NCI-H1105 (cell line): Measurements from ENCODE around the gene CLEC11A.
"Not testable (repeated sequence)": the region's sequence is repeated elsewhere in the genome, so short reads cannot be mapped to it uniquely, and the experiment has no call there.

ENCODE experiments used
- DNase-seq: peaks from one replicate; lab custom pipeline; 2025; lab: John Stamatoyannopoulos, UW

The CLEC11A gene

DNA sequence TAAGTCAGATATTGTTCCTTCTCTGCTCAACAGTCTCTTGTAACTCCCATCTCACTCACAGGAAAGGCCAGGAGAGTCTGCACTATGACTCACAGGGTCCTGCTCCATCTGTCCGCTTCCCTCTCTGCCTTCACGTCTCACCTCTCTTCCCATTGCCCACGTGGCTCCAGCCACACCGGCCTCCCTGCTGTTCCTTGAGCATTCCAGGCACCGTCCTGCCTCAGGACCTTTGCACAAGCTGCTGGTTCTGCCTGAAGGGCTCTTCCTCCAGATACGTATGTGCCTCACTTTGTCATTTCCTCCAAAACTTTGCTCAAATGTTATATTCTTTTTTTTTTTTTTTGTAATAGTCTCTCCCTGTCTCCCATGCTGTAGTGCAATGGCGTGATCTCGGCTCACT, 33.1 kb downstream of the CLEC11A start:
- DNase-seq = not testable (repeated sequence)

DNA sequence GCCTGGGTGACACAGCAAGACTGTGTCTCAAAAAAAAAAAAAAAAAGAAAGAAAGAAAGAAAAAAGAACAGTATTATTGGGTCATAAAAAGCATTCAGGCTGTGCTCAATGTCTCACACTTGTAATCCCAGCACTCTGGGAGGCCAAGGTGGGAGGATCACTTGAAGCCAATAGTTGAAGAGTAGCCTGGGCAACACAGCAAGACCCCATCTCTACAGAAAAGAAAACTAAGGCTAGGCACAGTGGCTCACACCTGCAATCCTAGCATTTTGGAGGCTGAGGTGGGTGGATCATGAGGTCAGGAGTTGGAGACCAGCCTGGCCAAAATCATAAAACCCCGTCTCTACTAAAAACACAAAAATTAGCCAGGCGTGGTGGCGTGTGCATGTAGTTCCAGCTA, 34.5 kb downstream of the CLEC11A start:
- not testable (repeated sequence) for DNase-seq

DNA sequence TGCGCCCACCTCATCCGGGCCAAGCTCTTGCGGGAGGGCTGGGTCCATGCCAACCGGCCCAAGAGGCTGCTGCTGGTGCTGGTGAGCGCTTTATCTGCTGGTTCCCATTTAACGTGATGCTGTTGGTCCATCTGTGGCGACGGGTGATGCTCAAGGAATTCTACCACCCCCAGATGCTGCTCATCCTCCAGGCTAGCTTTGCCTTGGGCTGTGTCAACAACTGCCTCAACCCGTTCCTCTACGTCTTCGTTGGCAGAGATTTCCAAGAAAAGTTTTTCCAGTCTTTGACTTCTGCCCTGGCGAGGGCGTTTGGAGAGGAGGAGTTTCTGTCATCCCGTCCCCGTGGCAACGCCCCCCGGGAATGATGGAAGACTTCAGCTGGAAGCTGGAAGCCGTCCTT, 35.9 kb downstream of the CLEC11A start:
- not testable (repeated sequence) for DNase-seq

DNA sequence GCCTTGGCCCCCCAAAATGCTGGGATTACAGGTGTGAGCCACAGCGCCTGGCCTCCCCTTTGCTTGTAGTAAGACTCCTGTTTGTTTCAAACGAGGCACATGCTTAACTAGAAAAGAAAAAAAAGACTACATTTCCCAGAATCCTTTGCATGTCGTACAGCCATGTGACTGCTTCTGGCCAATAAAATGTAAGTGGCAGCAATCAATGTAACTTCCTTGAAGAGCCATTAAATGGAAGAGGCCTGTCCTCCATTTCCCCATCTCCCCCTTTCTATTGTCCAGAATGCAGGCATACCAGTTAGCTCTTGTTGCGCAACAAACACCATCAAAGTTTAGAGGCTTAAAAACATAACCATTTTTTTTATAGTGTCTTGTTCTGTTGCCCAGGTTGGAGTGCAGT, 36.7 kb downstream of the CLEC11A start:
- DNase-seq = no peak

DNA sequence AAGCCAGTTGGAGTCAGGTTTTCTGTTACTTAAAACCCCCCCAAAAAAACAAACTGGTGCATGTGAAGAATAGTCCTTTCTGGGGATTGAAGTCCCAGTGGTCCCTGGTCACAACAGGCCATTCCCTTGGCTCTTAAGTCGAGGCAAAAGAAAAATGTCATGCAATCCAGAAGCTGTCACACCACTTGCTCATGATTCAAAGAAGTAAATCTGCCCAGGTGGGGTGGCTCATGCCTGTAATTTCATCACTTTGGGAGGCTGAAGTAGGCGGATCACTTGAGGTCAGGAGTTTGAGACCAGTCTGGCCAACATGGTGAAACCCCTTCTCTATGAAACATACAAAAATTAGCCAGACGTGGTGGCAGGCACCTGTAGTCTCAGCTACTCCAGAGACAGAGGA, 38.3 kb downstream of the CLEC11A start:
- DNase-seq = not testable (repeated sequence)

DNA sequence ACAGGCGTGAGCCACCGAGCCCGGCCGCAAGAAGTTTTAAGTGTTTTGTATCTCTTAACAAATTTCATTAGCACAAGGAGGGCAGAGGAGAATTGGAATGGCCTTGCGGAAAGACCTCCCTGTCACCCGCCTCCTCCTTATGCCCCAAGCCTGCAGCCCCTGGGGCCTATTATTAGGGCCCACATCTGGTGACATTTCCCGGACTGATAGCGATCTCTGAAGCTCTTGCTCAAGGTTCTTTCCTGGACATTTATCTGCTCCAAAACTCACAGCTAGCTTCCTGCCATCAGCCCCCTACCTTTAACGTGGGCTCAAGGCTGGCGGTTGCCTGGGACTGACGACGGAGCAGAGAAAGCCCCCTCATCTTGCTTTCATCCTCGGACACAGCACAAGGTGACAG, 40.4 kb downstream of the CLEC11A start:
- not testable (repeated sequence) for DNase-seq

DNA sequence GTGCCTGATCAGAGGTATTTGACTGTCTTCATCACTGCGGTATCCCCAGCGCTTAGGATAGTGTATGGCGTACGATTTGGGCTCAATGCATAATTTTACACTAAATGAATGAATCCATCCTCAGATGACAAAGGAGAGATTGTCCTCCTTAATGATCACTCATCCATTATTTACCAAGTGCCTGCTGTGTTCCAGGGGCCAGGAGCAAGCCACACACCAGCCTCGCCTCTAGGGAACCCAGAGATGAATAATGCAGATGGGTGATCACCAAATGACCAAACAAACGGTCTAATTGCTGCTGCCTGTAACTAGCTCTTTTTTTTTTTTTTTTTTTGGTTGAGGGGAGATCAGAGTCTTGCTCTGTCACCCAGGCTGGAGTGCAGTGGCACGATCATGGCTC, 41.2 kb downstream of the CLEC11A start:
- no peak for DNase-seq

DNA sequence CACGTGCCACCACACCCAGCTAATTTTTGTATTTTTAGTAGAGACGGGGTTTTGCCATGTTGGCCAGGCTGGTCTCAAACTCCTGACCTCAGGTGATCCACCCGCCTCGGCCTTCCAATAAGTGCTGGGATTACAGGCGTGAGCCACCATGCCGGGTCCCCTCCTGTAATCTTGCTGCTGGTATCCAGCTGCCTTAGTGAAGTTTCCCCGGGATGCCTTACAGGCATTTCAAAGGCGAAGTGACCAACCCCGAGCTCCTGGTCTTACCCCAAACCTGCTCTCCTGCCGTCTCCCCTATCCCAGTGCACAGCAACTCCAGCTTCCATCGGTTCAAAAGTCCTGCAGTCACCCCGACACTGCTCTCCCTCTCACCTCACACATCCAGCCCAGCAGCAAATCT, 43.6 kb downstream of the CLEC11A start:
- DNase-seq = not testable (repeated sequence)

DNA sequence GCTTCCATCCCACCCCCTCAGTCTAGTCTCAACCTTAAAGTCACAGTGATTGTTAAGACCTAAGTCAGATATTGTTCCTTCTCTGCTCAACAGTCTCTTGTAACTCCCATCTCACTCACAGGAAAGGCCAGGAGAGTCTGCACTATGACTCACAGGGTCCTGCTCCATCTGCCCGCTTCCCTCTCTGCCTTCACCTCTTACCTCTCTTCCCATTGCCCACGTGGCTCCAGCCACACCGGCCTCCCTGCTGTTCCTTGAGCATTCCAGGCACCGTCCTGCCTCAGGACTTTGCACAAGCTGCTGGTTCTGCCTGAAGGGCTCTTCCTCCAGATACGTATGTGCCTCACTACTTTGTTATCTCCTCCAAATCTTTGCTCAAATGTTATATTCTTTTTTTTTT, 44.1 kb downstream of the CLEC11A start:
- not testable (repeated sequence) for DNase-seq

DNA sequence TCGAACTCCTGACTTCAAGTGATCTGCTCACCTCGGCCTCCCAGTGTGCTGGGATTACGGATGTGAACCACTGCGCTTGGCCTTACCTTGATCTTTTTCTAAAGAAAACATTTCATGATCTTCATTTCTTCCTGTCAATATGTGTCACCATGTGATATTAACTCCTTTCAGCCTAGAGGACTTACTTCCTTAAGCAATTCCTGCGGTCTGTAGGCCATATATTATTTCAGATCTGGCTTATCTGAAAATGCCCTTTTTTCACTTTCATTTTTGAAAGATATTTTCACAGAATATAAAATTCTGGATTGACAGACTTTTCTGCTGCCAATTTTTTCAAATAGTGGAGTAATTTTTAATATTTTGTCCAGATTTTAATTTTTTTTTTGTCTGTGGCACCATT, 45.1 kb downstream of the CLEC11A start:
- no peak for DNase-seq

DNA sequence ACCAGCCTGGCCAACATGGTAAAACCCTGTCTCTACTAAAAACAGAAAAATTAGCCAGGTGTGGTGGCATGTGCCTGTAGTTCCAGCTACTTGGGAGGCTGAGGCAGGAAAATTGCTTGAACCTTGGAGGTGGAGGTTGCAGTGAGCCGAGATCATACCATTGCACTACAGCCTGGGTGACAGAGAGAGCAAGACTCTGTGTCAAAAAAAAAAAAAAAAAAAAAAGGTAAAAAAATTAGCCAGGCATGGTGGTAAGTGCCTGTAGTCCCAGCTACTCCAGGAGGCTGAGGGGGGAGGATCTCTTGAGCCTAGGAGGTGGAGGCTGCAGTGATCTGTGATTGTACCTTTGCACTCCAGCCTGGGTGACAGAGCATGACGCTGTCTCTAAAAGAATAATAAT, 47.0 kb downstream of the CLEC11A start, which contains the start of gene GPR32:
TSS of gene GPR32 (plus strand) at position 301 of the 400 bp plus-strand sequence. CDS start 137 bp downstream, outside the sequence.
- not testable (repeated sequence) for DNase-seq

DNA sequence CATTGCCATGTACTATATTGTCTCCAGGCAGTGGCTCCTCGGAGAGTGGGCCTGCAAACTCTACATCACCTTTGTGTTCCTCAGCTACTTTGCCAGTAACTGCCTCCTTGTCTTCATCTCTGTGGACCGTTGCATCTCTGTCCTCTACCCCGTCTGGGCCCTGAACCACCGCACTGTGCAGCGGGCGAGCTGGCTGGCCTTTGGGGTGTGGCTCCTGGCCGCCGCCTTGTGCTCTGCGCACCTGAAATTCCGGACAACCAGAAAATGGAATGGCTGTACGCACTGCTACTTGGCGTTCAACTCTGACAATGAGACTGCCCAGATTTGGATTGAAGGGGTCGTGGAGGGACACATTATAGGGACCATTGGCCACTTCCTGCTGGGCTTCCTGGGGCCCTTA, 47.7 kb downstream of the CLEC11A start:
- no peak for DNase-seq

DNA sequence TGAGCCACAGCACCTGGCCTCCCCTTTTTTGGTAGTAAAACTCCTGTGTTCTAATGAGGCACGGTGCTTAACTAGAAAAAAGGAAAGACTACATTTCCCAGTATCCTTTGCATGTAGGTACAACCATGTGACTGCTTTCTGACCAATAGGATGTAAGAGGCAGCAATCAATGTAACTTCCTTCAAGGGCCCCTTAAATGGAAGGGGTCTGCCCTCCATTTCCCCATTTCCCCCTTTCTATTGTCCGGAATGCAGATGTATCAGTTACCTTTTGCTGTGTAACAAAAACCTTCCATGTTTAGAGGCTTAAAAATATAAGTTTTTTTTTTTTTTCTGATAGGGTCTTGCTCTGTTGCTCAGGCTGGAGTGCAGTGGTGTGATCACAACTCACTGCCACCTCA, 49.3 kb downstream of the CLEC11A start:
- DNase-seq = no peak

DNA sequence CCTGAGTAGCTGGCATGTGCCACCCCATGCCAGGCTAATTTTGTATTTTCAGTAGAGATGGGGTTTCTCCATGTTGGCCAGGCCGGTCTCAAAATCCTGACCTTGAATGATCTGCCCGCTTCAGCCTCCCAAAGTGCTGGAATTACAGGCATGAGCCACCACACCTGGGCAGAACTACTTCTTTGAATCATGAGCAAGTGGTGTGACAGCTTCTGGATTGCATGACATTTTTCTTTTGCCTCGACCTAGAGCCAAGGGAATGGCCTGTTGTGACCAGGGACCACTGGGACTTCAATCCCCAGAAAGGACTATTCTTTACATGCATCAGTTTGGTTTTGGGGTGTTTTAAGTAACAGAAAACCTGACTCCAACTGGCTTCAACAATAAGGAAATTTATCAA, 49.7 kb downstream of the CLEC11A start:
- not testable (repeated sequence) for DNase-seq

DNA sequence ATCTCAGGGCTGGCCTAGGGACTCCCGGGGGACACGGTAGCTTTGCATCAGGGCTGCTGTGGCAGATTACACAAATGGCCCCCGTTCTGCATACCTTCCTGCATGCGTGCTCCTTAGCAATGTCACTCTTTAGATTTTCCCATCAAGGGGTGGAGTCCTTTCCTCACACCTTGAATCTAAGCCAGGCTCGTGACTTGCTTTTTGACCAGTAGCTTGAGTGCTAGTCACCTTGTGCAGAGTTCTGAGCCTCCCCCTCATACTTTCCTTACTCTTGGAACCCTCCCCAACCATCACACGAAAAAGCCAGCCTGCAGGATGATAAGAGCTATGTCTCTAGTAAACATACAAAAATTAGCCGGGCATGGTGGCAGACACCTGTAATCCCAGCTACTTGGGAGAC, 50.3 kb downstream of the CLEC11A start:
- not testable (repeated sequence) for DNase-seq
